EH (cell line): ENCODE results near the gene PTPN13.
"Not testable (repeated sequence)": the region's sequence is repeated elsewhere in the genome, so short reads cannot be mapped to it uniquely, and the experiment has no call there.

Source experiments
- DNase-seq: peaks from one replicate; pipeline ENCODE4 v3.0.0-alpha.2; 2015; ENCODE audit warnings: low read depth

The PTPN13 gene

DNA sequence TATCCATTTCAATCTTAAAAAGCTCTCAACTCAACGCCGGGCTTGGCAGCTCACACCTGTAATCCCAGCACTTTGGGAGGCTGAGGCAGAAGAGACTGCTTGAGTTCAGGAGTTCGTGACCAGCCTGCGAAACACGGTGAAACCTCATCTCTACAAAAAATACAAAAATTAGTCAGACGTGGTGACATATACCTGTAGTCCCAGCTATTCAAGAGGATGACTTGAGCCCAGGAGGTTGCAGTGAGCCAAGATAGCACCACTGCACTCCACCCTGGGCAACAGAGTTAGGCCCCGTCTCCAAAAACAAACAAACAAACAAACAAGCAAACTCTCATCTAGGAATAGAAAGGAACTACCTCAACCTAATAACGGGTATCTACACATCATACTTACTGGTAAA, 50.8 kb downstream of the PTPN13 start:
- no peak for DNase-seq

DNA sequence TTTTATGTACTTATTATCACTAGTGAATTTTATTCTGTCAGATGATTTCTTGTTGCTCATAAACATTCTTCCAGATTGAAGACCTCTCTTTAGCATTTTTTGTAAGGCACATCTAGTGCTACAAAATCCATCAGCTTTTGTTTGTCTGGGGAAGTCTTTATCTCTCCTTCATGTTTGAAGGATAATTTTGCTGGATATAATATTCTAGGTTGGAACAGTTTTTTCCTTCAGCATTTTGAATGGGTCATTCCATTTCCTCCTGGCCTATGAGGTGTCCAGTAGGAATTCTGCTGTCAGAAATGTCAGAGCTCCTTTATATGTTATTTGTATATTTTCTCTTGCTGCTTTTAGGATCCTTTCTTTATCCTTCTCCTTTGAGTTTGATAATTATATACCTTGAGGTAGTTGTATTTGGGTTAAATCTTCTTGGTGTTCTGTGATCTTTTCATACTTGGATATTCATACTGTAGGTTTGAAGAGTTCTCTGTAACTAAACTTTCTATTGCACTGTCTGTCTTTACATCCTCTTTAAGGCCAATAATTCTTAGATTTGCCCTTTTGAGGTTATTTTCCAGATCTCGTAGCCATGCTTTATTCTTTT, 58.3 kb downstream of the PTPN13 start:
- no peak for DNase-seq

DNA sequence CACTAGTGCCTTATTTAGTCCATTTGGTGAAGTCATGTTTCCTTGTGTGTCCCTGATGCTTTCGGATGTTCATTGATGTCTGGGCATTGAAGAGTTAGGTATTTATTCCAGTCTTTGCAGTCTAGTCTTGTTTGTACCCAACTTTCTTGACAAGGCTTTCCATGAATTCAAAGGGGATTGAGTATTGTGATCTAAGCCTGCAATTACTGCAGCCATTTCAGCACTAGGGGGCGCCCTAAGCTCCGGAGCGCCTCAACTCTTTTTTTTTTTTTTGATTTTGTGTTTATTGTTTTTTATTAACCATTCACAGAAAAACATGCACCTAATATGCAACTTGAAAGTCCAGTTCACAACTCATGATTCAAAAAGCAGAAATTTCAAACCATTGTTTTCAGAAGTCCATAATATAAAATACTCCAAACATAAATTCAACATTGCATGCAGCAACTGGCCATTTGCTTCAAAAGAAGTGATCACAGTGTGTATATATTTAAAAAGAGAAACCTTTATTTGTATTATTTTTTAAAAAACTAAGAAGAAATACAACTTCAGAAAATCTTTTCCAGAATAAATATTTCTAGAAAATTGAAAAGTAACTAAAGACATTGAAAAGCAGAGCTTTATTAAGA, 59.2 kb downstream of the PTPN13 start:
- no peak for DNase-seq

DNA sequence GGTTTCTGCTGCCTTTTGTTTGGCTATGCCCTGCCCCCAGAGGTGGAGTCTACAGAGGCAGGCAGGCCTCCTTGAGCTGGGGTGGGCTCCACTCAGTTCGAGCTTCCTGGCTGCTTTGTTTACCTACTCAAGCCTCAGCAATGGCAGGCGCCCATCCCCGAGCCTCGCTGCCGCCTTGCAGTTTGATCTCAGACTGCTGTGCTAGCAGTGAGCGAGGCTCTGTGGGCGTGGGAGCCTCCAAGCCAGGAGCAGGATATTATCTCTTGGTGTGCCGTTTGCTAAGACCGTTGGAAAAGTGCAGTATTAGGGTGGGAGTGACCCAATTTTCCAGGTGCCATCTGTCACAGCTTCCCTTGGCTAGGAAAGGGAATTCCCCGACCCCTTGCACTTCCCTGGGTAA, 62.7 kb downstream of the PTPN13 start:
- not testable (repeated sequence) for DNase-seq

DNA sequence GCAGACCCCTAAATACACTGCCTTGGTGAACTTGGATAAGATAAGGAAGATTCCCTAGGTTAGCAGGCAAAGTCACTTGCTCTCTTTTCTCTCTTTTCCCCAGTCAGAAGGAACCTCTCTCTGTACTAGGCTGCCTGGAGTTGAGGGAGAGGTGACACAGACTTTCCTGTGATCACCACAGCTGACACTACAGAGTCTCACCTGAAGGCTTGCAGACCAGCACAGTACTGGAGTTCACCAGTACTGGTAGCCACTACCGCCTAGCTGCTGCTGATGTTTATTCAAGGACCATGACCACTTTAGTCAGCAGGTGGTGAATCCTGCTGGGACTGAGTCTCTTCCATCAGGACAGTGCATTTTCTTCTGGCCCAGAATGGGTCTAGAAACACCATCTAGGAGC, 63.3 kb downstream of the PTPN13 start:
- DNase-seq, result no peak

DNA sequence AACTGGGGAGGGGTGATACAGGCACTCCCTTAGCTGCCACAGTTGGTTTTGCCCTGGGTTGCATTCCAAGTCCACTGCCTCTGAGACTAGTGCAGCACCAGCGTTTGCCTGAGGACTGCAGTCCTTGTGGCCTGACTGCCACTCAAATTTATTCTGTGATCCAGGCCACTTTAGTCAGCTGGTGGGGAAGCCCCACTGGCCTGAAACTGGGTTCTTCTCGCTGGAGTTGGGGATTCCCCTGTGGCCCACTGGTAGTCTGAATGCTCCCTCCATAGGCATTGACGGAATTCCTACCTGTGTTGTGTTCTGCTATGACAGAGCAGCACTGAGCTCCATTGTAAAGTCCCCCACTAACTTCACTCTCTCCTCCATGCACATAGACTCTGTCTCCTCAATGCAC, 63.8 kb downstream of the PTPN13 start:
- no peak for DNase-seq

DNA sequence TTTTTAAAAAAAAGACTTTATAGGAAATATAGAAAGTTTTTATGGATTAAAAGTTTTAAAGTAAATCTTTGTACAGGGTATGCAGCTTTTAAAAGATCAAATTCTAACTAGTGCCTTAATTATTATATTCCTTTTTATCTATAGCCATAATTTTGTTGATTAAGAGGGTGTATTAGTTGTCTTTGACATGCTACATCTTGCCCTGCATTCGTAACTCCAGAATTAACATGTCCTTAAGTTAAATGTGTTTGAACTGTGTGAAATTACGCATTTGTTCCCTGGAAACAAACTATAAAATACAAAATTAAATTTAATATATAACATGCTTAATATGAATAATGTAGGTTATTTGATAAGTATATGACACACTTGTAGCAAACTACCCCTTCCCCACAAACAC, 66.3 kb downstream of the PTPN13 start:
- DNase-seq, result no peak

DNA sequence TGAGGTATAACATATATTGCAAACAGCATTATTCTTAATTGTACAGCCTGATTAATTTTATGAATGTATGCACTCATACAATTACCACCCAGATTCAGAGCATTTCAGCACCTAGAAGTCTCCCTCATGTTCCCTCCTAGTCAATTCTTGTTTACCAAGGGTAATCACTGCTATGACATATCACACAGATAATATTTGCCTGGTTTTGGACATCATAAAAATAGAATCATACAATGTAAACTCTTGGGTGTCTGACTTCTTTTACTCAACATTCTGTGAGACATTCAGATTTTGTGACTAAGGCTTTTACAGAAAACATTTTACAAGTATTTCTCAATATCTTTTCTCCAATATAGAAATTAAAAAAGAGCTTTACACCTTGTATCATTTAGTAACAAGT, 66.9 kb downstream of the PTPN13 start:
- DNase-seq, result no peak

DNA sequence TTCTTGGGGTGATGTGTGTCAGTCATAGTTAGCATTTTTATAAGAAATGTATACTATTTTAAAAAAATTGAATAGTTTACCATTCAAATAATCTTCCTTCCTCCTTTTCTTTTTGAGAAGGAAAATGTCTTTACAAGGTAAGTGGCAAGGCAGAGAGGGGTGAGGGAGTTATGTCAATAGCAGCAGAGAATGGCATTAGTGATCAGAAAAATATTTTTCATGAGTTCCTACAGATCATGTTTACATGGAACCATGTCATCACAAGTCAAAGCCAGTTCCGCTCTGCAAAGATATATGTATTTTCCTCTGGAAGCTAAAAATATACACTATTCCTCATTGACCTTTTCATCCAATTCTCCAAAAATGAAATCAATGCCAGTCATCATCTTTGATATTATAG, 67.3 kb downstream of the PTPN13 start:
- DNase-seq, result no peak

DNA sequence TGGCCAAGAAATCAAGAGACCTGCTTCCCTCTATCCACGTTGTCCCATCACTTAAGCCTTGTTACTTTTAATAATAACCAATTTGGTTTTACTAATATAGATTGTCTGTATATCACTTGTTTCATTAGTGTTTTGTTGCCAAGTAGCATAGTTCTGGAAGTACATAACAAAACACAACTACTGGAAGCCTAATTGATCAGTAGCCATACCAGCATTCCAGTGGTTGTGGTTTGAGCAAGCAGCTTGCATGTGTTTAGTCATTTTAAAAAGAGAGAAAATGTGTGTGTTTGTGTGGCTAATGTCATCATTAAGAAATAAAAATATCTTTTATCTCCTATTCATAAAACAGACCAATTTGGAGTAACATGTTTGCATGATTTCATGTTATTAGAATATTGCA, 70.8 kb downstream of the PTPN13 start:
- peak; percentile 78 for DNase-seq

DNA sequence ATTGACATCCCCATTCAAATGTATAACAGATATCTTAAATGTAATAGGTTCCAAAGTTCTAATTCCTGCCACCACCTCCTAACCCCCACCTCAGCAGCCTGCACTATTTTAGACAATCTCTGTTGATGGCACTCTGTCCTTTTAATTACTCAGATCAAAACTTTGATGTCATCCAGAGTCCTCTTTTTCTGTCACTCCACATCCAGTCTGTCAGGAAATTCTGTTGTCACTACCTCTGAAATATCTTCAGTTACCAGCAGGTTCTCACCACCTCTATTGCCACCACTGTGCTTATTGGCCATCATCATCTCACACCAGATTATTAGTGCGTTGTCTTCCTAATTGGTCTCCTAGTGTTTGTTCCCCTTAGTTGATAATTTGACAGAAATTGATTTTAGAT, 76.2 kb downstream of the PTPN13 start:
- no peak for DNase-seq

DNA sequence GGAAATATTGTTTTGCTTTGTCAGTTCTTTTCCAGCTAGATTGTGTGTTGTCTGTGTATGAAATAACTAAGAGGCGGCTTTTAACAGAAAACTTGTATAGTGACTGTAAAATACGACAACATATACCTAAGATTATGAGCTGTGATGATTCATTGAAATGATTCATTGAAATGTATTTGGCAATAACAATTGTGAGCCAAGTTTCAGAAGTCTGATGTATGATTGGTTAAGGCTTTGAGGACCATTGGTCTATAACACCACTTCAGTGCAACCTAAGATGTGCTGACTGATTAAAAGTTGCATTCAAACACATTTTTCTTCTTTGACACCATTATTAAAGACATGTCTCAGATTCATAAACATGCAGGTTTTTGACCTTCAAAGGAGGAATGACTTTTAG, 76.6 kb downstream of the PTPN13 start:
- DNase-seq, result peak; percentile 68

DNA sequence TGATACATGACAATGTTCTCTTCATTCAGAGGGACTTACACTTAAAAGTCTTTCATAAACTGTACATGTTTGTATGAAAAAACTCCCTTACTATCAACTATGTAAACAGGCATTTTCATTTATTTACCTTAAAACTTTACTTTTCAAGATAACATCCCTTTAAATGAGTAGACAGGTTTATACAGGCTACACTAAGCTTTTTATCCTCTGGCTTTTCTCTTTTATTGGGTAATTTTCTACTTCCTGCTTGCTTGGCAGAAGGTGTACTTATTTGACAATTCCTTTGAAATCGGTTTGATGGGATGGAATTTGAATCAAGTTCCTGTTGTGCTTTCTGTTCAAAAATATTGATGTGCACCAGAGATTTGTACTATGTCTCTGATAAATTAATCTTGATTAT, 81.4 kb downstream of the PTPN13 start:
- no peak for DNase-seq

DNA sequence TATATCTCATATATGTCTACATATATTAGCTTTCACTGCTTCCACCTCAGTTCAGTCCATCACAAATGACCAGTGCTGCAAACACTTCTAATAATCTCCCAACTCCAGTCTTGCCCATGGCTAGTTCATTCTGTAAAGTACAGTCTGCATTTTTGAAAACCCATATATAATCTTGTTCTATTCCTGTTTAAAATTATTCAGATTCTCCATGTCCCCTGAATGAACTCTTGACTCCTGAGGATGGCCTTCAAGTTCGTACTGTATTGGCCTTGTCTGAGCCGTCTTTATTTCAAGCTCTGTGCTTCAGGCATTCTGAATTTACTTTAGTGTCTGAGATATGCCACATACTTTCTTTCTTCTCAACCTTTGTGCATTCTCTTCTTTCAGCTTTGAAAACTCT, 84.7 kb downstream of the PTPN13 start:
- DNase-seq, result no peak

DNA sequence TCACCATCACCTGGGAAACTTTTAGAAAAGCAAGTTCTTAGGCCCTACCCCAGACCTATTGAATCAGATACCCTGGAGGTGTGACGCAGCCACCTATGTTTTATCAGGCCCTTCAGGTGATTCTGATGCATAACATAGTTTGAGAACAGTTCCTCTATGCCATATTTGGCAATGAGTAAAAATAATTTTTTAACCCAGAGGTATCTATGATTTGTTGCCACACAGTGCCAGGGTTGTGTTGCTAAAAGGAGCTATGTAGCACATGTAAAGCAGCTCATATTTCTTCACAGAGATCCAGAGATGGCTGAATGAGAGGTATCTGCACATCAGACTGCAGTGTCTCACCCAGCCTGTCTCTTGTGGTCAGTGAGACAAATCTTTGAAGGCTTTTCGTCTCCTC, 85.3 kb downstream of the PTPN13 start:
- no peak for DNase-seq

DNA sequence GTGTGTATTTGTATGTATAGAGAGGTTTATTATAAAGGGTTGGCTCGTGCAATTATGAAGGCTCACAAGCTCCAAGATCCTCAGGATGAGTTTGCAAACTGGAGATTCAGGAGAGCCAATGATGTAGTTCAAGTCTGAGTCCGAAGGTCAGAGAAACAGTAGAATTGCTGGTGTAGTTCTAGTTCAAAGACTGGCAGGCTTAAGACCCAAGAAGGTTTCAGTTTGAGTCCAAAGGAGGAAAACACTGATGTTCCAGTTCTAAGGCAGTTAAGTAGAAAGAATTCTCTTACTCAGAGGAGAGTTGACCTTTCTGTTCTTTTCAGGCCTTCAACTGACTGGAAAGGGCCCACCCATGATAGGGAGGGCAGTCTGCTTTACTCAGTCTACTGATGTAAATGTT, 89.1 kb downstream of the PTPN13 start:
- DNase-seq, result no peak

DNA sequence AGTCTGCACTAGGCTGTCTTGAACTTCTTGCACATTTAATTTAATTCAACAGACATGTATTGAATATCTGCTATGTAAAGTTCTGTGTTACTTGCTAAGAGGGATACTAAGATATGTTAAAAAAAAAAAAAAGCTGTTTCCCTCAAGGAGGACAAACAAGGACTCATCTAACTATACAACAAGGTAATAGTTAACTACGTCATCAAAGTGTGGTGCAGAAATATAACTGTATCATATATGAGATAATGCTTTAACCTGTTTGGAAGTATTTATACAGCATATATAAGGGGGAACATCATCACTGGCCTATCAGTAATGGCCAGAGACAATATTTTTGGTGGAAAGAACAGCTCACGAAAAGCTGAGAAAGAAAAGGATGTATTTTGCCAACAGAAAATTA, 89.9 kb downstream of the PTPN13 start:
- DNase-seq, result no peak

DNA sequence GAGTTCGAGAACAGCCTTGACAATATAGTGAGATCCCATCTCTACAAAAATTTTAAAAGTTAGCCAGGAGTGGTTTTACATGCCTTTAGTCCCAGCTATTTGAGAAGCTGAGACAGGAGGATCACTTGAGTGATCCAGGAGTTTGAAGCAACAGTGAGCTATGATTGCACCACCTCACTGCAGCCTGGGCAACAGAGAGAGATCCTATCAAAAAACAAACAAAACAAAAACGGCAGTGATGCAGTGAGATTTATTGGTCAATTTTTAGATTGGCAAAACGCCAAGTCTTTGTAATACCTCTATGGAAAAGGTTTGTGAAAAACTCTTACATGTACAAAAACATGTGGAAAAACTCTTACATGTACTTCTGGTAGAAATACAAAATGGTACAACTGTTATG, 91.3 kb downstream of the PTPN13 start:
- DNase-seq, result peak; percentile 56

DNA sequence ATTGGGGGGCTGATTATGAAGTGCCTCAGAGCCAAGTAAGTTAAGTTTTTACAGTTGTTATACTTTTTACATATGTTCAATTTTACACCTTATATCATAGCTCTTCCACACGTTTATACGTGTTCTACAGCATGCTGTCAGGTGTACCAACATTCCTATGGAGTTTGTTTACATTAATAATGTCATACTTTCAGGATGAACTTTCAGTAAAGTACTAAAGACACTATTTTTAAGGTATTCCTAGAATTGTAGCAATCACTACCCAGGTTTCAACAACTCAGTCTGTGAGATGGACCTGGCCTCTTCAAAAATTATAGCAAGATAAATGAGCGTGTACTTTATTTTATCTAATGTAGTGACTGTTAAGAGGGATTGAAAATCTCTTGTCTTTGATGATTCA, 92.6 kb downstream of the PTPN13 start:
- no peak for DNase-seq

DNA sequence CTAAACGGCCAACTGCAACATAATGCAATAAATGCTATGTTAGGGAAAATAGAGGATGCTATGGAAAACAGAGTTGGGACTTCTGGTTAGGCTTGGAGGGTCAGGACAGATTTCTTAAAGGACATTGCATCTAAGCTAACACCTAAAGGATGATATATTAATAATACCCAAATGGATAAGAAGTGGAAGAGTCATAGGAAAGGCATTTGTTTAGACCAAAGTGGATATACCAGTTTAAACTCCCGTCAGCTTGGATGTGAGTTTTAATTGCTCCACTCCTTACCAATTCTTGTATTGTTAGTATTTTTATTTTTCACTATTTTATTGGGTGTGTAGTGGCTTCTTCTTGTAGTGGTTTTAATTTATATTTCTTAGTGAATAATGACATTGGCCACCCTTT, 93.9 kb downstream of the PTPN13 start:
- no peak for DNase-seq

DNA sequence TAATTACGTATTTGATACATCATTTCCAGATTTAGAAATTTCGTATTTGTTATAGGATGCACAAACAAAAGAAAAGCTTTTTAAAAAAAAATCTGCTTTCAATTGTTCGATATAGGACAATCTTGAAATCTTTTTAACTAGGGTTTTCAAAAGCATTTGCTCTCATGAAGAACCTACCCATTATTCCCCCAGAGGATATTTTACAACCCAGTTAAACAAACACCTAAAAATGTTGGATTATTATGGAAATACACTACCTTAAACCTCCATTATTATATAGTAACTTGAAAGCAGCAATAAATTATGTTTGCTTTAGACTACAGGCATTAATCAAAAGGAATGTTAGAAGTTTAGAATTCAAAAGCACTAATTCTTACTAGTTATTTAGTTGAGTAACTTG, 110.5 kb downstream of the PTPN13 start:
- DNase-seq, result no peak

DNA sequence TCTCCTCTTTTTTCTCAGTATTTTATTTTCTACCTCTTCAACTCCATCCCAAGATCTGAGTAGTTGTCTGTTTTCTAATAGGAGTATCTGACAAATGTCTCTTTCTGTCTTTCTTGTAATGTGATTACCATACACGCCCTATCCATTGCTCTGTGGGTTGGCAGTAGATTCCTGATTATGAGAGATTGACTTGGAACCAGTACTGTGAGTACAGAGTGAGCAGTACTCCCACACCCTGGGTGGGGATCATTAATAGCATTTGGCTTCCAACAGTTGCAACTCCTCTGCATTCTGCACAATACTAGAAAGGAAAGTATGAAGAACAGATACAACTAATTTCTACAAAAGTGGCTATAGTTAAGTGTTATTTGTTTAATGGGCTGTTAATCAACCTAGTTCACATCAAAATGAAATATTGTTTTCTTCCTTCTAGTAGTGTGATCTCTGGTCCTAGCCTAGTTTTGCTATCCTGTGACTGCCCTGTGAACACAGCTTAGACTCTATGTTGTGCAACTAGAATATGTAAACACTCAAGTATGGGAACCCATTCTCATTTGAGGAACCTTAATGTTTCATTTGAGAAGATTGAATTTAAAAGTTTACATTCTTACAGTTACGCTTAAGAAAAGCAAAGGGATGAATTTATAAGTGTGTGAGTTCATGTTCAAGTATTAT, 112.9 kb downstream of the PTPN13 start:
- no peak for DNase-seq

DNA sequence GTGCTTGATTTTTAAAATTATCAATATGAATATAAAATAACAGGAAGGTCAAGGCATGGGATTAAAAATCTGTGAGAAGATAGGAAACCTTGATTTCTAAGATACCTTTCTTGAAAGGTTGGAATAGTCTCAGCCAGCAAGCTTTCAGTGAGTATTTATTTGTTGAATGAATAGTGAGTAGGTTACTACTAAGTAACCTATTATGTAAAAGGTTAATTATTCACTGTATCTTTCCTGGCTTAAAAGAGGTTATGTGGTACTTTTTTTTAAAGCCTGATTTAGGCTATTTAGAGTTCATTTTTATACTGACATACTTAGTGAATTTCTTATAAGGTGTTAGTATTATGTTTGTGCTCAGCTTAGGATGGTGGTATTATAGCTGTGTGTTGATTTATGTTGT, 123.5 kb downstream of the PTPN13 start:
- DNase-seq, result no peak

DNA sequence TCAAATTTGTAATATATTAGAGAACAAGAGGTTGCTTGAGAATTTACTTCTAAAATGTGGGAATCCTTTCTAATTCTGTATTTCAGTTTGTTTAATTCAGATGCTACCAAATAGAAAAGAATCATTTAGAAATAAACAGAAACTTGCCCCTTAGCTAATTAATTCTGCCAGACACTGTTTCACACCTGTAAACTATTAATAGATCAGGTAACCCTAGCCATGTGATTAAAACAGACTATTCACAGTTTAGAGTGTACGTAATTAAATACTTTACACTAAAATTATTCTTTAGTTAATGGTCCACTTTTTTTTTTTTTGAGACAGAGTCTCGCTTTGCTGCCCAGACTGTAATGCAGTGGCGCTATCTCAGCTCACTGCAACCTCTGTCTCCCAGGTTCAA, 124.0 kb downstream of the PTPN13 start:
- no peak for DNase-seq
